HG02798 (cell line): ENCODE measurements around the gene PI4KA.
"Not testable (repeated sequence)": the region's sequence is repeated elsewhere in the genome, so short reads cannot be mapped to it uniquely, and the experiment has no call there.

Experiments used
- ATAC-seq: cut with Tn5 transposase; IDR thresholded peaks from one replicate; pipeline ENCODE4 v1.9.1; 2021; ENCODE audit warnings: mild to moderate bottlenecking; ENCODE audit not compliant: unreplicated experiment, poor library complexity

Gene PI4KA

GRCh38 chr22:20821717-20822239 is 36.8 kb downstream of the PI4KA start:
- not testable (repeated sequence) for ATAC-seq

GRCh38 chr22:20819471-20819870 is 39.1 kb downstream of the PI4KA start:
- ATAC-seq: no peak

- no peak for ATAC-seq
These were observed 40.1 kb downstream of the PI4KA start for GRCh38 chr22:20818471-20818870.

GRCh38 chr22:20816559-20816958 is 42.1 kb downstream of the PI4KA start:
- no peak for ATAC-seq

- ATAC-seq: no peak
These were observed 43.0 kb downstream of the PI4KA start for GRCh38 chr22:20815477-20816050.

GRCh38 chr22:20814221-20814808 is 44.3 kb downstream of the PI4KA start:
- no peak for ATAC-seq

- no peak for ATAC-seq
These were observed 45.6 kb downstream of the PI4KA start for GRCh38 chr22:20813056-20813455.

GRCh38 chr22:20811971-20812660 is 46.5 kb downstream of the PI4KA start:
- ATAC-seq: no peak

GRCh38 chr22:20811171-20811570 is 47.4 kb downstream of the PI4KA start:
- no peak for ATAC-seq

GRCh38 chr22:20810645-20811044 is 48.0 kb downstream of the PI4KA start:
- no peak for ATAC-seq

GRCh38 chr22:20809538-20810185 is 48.9 kb downstream of the PI4KA start:
- ATAC-seq: no peak

- no peak for ATAC-seq
These were observed 49.8 kb downstream of the PI4KA start for GRCh38 chr22:20808844-20809243.

- ATAC-seq: no peak
These were observed 51.3 kb downstream of the PI4KA start for GRCh38 chr22:20807315-20807752.

- ATAC-seq: no peak
These were observed 52.6 kb downstream of the PI4KA start for GRCh38 chr22:20805972-20806471.

- ATAC-seq: no peak
These were observed 54.0 kb downstream of the PI4KA start for GRCh38 chr22:20804650-20805049.

GRCh38 chr22:20803696-20804324 is 54.8 kb downstream of the PI4KA start:
- no peak for ATAC-seq

GRCh38 chr22:20802922-20803553 is 55.6 kb downstream of the PI4KA start:
- ATAC-seq: no peak

GRCh38 chr22:20802452-20802851 is 56.2 kb downstream of the PI4KA start:
- ATAC-seq: no peak

GRCh38 chr22:20799449-20799848 is 59.2 kb downstream of the PI4KA start:
- ATAC-seq: no peak

GRCh38 chr22:20798974-20799373 is 59.6 kb downstream of the PI4KA start:
- no peak for ATAC-seq
